NB4 (cell line): ENCODE results near the gene PPP2R5D.

Source experiments
- POLR2A ChIP-seq: IDR thresholded peaks from 2 replicates; pipeline ENCODE4 v1.6.1; 2011; ENCODE audit warnings: mild to moderate bottlenecking; ENCODE audit not compliant: insufficient read length; ENCODE audit errors: extremely low read depth
- TF ChIP-seq, protein P1 (sequence below): IDR thresholded peaks from one replicate; pipeline ENCODE4 v1.5.1; 2012; ENCODE audit warnings: low read depth, low read length
- TF ChIP-seq, protein P2 (sequence below): IDR thresholded peaks from 2 replicates; pipeline ENCODE4 v1.6.1; 2011; ENCODE audit warnings: low read depth, low read length

DNA sequence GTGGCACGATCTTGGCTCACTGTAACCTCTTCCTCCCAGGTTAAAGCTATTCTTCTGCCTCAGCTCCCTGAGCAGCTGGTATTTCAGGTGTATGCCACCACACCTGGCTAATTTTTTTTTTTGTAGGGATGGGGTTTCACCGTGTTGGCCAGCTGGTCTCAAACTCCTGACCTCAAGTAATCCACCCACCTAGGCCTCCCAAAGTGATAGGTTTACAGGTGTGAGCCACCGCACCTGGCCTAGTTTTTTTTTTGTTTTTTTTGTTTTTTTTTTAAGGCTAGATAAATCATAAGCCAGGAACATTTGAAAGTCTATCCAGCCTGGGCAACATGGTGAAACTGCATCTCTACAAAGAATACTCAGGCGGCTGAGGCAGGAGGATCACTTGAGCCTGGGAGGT lies 48.0 kb downstream of the PPP2R5D start:
- TF ChIP-seq, protein P1, sequence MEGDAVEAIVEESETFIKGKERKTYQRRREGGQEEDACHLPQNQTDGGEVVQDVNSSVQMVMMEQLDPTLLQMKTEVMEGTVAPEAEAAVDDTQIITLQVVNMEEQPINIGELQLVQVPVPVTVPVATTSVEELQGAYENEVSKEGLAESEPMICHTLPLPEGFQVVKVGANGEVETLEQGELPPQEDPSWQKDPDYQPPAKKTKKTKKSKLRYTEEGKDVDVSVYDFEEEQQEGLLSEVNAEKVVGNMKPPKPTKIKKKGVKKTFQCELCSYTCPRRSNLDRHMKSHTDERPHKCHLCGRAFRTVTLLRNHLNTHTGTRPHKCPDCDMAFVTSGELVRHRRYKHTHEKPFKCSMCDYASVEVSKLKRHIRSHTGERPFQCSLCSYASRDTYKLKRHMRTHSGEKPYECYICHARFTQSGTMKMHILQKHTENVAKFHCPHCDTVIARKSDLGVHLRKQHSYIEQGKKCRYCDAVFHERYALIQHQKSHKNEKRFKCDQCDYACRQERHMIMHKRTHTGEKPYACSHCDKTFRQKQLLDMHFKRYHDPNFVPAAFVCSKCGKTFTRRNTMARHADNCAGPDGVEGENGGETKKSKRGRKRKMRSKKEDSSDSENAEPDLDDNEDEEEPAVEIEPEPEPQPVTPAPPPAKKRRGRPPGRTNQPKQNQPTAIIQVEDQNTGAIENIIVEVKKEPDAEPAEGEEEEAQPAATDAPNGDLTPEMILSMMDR: no peak
- no peak for TF ChIP-seq POLR2A
- TF ChIP-seq, protein P2, sequence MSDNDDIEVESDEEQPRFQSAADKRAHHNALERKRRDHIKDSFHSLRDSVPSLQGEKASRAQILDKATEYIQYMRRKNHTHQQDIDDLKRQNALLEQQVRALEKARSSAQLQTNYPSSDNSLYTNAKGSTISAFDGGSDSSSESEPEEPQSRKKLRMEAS: no peak
